ENCODE results near the gene ASPHD2.

- TF ChIP-seq CTCF (IDR thresholded peaks at IDR 0.05), result no peak
- no peak for TF ChIP-seq POLR2A (IDR thresholded peaks at IDR 0.05)
Measured at GRCh38 chr22:26435327-26436093, 6.5 kb downstream of the ASPHD2 start.

All from lower leg skin (tissue), 3 donors.